IPS-20b (cell line): Measurements from ENCODE around the gene HSD17B7.

ENCODE experiments used
- H3K27ac ChIP-seq: one replicate; pipeline ENCODE4 v1.5.1; 2013; ENCODE audit warnings: low read length
- H3K27me3 ChIP-seq: 2 replicates; pipeline ENCODE4 v1.6.1; 2013; ENCODE audit warnings: mild to moderate bottlenecking, low read length, inconsistent platforms; ENCODE audit not compliant: insufficient read depth
- H3K36me3 ChIP-seq: 2 replicates; pipeline ENCODE4 v1.6.1; 2013; ENCODE audit warnings: low read depth, mild to moderate bottlenecking, inconsistent platforms, low read length, moderate library complexity; ENCODE audit not compliant: insufficient read depth
- H3K4me1 ChIP-seq: 2 replicates; pipeline ENCODE4 v1.6.1; 2013; ENCODE audit warnings: mild to moderate bottlenecking, control low read depth, inconsistent platforms, low read length, moderate library complexity; ENCODE audit not compliant: insufficient read depth
- H3K4me3 ChIP-seq: 2 replicates; pipeline ENCODE4 v1.5.1; 2013; ENCODE audit warnings: mild to moderate bottlenecking, low read length, inconsistent platforms
- H3K9ac ChIP-seq: 2 replicates; pipeline ENCODE4 v1.6.1; 2013; ENCODE audit warnings: low read depth, mild to moderate bottlenecking, inconsistent platforms, low read length, moderate library complexity
- H3K9me3 ChIP-seq: 2 replicates; pipeline ENCODE4 v1.6.1; 2013; ENCODE audit warnings: mild to moderate bottlenecking, low read depth, low read length, inconsistent platforms; ENCODE audit not compliant: insufficient read depth

The HSD17B7 gene

GRCh38 chr1:162846256-162847212, 56.0 kb downstream of the HSD17B7 start:
- no peaks in the 10 kb centered on the region for H3K9me3 ChIP-seq
- H3K36me3 ChIP-seq = no peaks in the 10 kb centered on the region
- H3K4me3 ChIP-seq = no peak overlapping the region
- no peaks in the 10 kb centered on the region for H3K4me1 ChIP-seq
- no peak overlapping the region for H3K9ac ChIP-seq
- H3K27ac ChIP-seq = no peak overlapping the region
- H3K27me3 ChIP-seq = no peaks in the 10 kb centered on the region

- Histone ChIP-seq H3K4me3 (no peak overlapping the region), H3K27me3 (no peaks in the 10 kb centered on the region), H3K36me3 (no peaks in the 10 kb centered on the region), H3K9ac (no peak overlapping the region), H3K4me1 (no peaks in the 10 kb centered on the region), H3K27ac (no peak overlapping the region), H3K9me3 (no peaks in the 10 kb centered on the region)
Measured at GRCh38 chr1:162847839-162848453, 57.4 kb downstream of the HSD17B7 start.

- no peaks in the 10 kb centered on the region for H3K36me3 ChIP-seq
- H3K27me3 ChIP-seq = no peaks in the 10 kb centered on the region
Measured at GRCh38 chr1:162849711-162850110, 59.2 kb downstream of the HSD17B7 start.

GRCh38 chr1:162851341-162851740, 60.8 kb downstream of the HSD17B7 start:
- Histone ChIP-seq H3K9ac (no peak overlapping the region), H3K9me3 (no peaks in the 10 kb centered on the region), H3K4me1 (no peaks in the 10 kb centered on the region), H3K27ac (no peak overlapping the region), H3K4me3 (no peak overlapping the region), H3K27me3 (no peaks in the 10 kb centered on the region), H3K36me3 (no peaks in the 10 kb centered on the region)

More at GRCh38 chr1:162849711-162850110, 59.2 kb downstream of the HSD17B7 start:
- no peaks in the 10 kb centered on the region for H3K9me3 ChIP-seq
- H3K4me3 ChIP-seq = no peak overlapping the region
- no peaks in the 10 kb centered on the region for H3K4me1 ChIP-seq
- H3K9ac ChIP-seq = no peak overlapping the region
- no peak overlapping the region for H3K27ac ChIP-seq

- Histone ChIP-seq H3K9ac (no peak overlapping the region), H3K9me3 (no peaks in the 10 kb centered on the region), H3K27me3 (no peaks in the 10 kb centered on the region), H3K27ac (no peak overlapping the region), H3K4me1 (no peaks in the 10 kb centered on the region), H3K4me3 (no peak overlapping the region), H3K36me3 (no peaks in the 10 kb centered on the region)
Measured at GRCh38 chr1:162854245-162854882, 63.9 kb downstream of the HSD17B7 start.

- no peaks in the 10 kb centered on the region for H3K4me1 ChIP-seq
- H3K27ac ChIP-seq = no peak overlapping the region
- no peaks in the 10 kb centered on the region for H3K9me3 ChIP-seq
- no peaks in the 10 kb centered on the region for H3K36me3 ChIP-seq
- no peaks in the 10 kb centered on the region for H3K27me3 ChIP-seq
- H3K9ac ChIP-seq = no peak overlapping the region
- H3K4me3 ChIP-seq = no peak overlapping the region
Measured at GRCh38 chr1:162855461-162856150, 65.1 kb downstream of the HSD17B7 start.

GRCh38 chr1:162856260-162856659, 65.8 kb downstream of the HSD17B7 start:
- Histone ChIP-seq H3K36me3 (no peaks in the 10 kb centered on the region), H3K4me1 (no peaks in the 10 kb centered on the region), H3K9me3 (no peaks in the 10 kb centered on the region), H3K27ac (no peak overlapping the region), H3K9ac (no peak overlapping the region), H3K27me3 (no peaks in the 10 kb centered on the region), H3K4me3 (no peak overlapping the region)

- H3K27ac ChIP-seq = no peak overlapping the region
- H3K27me3 ChIP-seq = no peaks in the 10 kb centered on the region
- H3K4me3 ChIP-seq = no peak overlapping the region
- H3K36me3 ChIP-seq = no peaks in the 10 kb centered on the region
- no peaks in the 10 kb centered on the region for H3K4me1 ChIP-seq
- H3K9me3 ChIP-seq = no peaks in the 10 kb centered on the region
- H3K9ac ChIP-seq = no peak overlapping the region
Measured at GRCh38 chr1:162857850-162858249, 67.3 kb downstream of the HSD17B7 start.

GRCh38 chr1:162859191-162859590, 68.7 kb downstream of the HSD17B7 start:
- no peaks in the 10 kb centered on the region for H3K36me3 ChIP-seq
- no peak overlapping the region for H3K4me3 ChIP-seq
- H3K9me3 ChIP-seq = no peaks in the 10 kb centered on the region
- H3K9ac ChIP-seq = no peak overlapping the region
- no peaks in the 10 kb centered on the region for H3K27me3 ChIP-seq
- H3K4me1 ChIP-seq = no peaks in the 10 kb centered on the region
- no peak overlapping the region for H3K27ac ChIP-seq

GRCh38 chr1:162861101-162861500, 70.6 kb downstream of the HSD17B7 start, which contains the start of gene CCDC190:
Gene CCDC190, minus strand, starts transcription at chr1:162861175. Its CDS starts 1,529 bp downstream, at chr1:162859646.
- Histone ChIP-seq H3K27me3 (no peaks in the 10 kb centered on the region), H3K27ac (no peak within 1 kb of the TSS), H3K4me3 (no peak within 1 kb of the TSS), H3K9me3 (no peaks in the 10 kb centered on the region), H3K9ac (no peak within 1 kb of the TSS), H3K36me3 (no peaks in the 10 kb centered on the region), H3K4me1 (no peaks in the 10 kb centered on the region)

GRCh38 chr1:162861625-162862024, 71.1 kb downstream of the HSD17B7 start:
- Histone ChIP-seq H3K27me3 (no peaks in the 10 kb centered on the region), H3K36me3 (no peaks in the 10 kb centered on the region), H3K4me3 (no peak overlapping the region)

More at GRCh38 chr1:162861625-162862024, 71.1 kb downstream of the HSD17B7 start:
- H3K4me1 ChIP-seq = no peaks in the 10 kb centered on the region
- no peak overlapping the region for H3K9ac ChIP-seq
- no peaks in the 10 kb centered on the region for H3K9me3 ChIP-seq
- H3K27ac ChIP-seq = no peak overlapping the region
